ENCODE data around the gene PCYT1A.

- TF ChIP-seq, protein P1, sequence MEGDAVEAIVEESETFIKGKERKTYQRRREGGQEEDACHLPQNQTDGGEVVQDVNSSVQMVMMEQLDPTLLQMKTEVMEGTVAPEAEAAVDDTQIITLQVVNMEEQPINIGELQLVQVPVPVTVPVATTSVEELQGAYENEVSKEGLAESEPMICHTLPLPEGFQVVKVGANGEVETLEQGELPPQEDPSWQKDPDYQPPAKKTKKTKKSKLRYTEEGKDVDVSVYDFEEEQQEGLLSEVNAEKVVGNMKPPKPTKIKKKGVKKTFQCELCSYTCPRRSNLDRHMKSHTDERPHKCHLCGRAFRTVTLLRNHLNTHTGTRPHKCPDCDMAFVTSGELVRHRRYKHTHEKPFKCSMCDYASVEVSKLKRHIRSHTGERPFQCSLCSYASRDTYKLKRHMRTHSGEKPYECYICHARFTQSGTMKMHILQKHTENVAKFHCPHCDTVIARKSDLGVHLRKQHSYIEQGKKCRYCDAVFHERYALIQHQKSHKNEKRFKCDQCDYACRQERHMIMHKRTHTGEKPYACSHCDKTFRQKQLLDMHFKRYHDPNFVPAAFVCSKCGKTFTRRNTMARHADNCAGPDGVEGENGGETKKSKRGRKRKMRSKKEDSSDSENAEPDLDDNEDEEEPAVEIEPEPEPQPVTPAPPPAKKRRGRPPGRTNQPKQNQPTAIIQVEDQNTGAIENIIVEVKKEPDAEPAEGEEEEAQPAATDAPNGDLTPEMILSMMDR (IDR thresholded peaks at IDR 0.05; ENCODE audit: low read length) = no peak
- TF ChIP-seq EZH2 (optimal IDR thresholded peaks at IDR 0.05; ENCODE audit: low read depth, low read length) = no peak
- TF ChIP-seq EZH2phosphoT487 (IDR thresholded peaks at IDR 0.05; ENCODE audit: low read length) = no peak
These were observed 26.7 kb downstream of the PCYT1A start for GRCh38 chr3:196260784-196261183.

Data from MM.1S (cell line).